ENCODE measurements around the gene SPEG.

DNA sequence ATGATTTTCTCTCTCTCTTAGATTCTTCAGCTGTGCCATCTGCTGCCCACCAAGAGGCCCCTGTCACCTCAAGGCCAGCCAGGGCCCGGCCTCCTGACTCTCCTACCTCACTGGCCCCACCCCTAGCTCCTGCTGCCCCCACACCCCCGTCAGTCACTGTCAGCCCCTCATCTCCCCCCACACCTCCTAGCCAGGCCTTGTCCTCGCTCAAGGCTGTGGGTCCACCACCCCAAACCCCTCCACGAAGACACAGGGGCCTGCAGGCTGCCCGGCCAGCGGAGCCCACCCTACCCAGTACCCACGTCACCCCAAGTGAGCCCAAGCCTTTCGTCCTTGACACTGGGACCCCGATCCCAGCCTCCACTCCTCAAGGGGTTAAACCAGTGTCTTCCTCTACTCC, 54.7 kb downstream of the SPEG start:
- TF ChIP-seq, protein P1, sequence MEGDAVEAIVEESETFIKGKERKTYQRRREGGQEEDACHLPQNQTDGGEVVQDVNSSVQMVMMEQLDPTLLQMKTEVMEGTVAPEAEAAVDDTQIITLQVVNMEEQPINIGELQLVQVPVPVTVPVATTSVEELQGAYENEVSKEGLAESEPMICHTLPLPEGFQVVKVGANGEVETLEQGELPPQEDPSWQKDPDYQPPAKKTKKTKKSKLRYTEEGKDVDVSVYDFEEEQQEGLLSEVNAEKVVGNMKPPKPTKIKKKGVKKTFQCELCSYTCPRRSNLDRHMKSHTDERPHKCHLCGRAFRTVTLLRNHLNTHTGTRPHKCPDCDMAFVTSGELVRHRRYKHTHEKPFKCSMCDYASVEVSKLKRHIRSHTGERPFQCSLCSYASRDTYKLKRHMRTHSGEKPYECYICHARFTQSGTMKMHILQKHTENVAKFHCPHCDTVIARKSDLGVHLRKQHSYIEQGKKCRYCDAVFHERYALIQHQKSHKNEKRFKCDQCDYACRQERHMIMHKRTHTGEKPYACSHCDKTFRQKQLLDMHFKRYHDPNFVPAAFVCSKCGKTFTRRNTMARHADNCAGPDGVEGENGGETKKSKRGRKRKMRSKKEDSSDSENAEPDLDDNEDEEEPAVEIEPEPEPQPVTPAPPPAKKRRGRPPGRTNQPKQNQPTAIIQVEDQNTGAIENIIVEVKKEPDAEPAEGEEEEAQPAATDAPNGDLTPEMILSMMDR (IDR thresholded peaks at IDR 0.05): no peak
- no peak for TF ChIP-seq POLR2AphosphoS5 (IDR thresholded peaks at IDR 0.05)
- no peak for TF ChIP-seq POLR2A (IDR thresholded peaks at IDR 0.05)
